ENCODE measurements around the gene CALML3. TPM values are rescaled to one million over a fixed set of nuclear protein-coding genes. Genes with fewer than 3 reads are reported as not detected.

Gene CALML3
- total RNA-seq, 1 experiment from 2014 or later = not detected

- DNase-seq = peak; percentile 60
- Histone ChIP-seq H3K9me3 (ENCODE audit: control insufficient read depth, low read depth, low read length) (peaks cover 6% of the 10 kb centered on the region), H3K18ac (ENCODE audit: insufficient read length, low read depth, low read length) (peak overlapping the region; percentile 32), H2BK120ac (ENCODE audit: low read depth, low read length, poor library complexity, severe bottlenecking) (no peak overlapping the region), H4K8ac (replicated peaks; ENCODE audit: insufficient read length, low read depth, low read length) (no peak overlapping the region), H3T11ph (ENCODE audit: low read length) (no peak overlapping the region), H3K4me2 (ENCODE audit: insufficient read depth, insufficient read length, low read length) (no peak overlapping the region), H3K14ac (ENCODE audit: insufficient read depth, low read length) (peak overlapping the region; percentile 39; the same call in 1 of the 2 replicates), H2BK5ac (ENCODE audit: insufficient read length, low read length) (no peak overlapping the region), H3K9ac (ENCODE audit: extremely low read depth, insufficient read length, low read length) (no peak overlapping the region), H3K4ac (ENCODE audit: low read depth, low read length) (no peak overlapping the region), H2BK20ac (ENCODE audit: low read depth, low read length, poor library complexity, severe bottlenecking) (no peak overlapping the region), H3K27me3 (ENCODE audit: insufficient read depth, low read length) (no peaks in the 10 kb centered on the region), H3K23ac (ENCODE audit: insufficient read length, low read depth, low read length) (no peak overlapping the region), H3K79me2 (ENCODE audit: insufficient read depth, low read length) (no peaks in the 10 kb centered on the region), H3K23me2 (ENCODE audit: insufficient read length, low read depth, low read length, poor library complexity, severe bottlenecking) (no peaks in the 10 kb centered on the region), H3K27ac (ENCODE audit: insufficient read length, low read depth, low read length) (no peak overlapping the region), H2AFZ (ENCODE audit: low read length) (no peak overlapping the region), H3K4me1 (ENCODE audit: insufficient read depth, low read length) (peaks cover under 1% of the 10 kb centered on the region; the same call in 1 of the 2 replicates), H4K20me1 (ENCODE audit: control insufficient read depth, insufficient read depth, insufficient read length) (no peaks in the 10 kb centered on the region), H4K5ac (ENCODE audit: insufficient read length, low read depth, low read length) (no peak overlapping the region), H2BK12ac (ENCODE audit: insufficient read length, low read depth, low read length) (no peak overlapping the region), H3K79me1 (ENCODE audit: insufficient read depth, low read depth, low read length, poor library complexity, severe bottlenecking) (no peaks in the 10 kb centered on the region), H3K56ac (ENCODE audit: insufficient read length, low read depth, low read length) (no peak overlapping the region), H4K91ac (ENCODE audit: insufficient read length, low read depth, low read length) (no peak overlapping the region), H2BK15ac (ENCODE audit: low read depth, low read length) (no peak overlapping the region), H2AK5ac (ENCODE audit: insufficient read length, low read length) (no peak overlapping the region)
- no peak for TF ChIP-seq CTCF (conservative IDR thresholded peaks at IDR 0.05)
- peak overlapping the region in 1 of 2 experiments; percentile 35; a peak in 1 of 5 replicates for H3K4me3 Mint-ChIP-seq
- peaks cover 7% of the 10 kb centered on the region for H3K27me3 Mint-ChIP-seq (ENCODE audit: low read depth)
- WGBS (ENCODE audit: extremely low coverage, insufficient read length, low lambda C conversion rate) = no CpG with 5 or more reads among the region's 27 CpGs
- H3K36me3 Mint-ChIP-seq (ENCODE audit: insufficient read depth in 1 of 3, low read depth in 3 of 3) = peaks cover 3 to 11% (median 5%) of the 10 kb centered on the region in 3 experiments
- peaks cover 9 to 13% of the 10 kb centered on the region in 2 experiments for H3K9me3 Mint-ChIP-seq
- peaks cover 24 to 42% of the 10 kb centered on the region in 2 experiments for H3K4me1 Mint-ChIP-seq
- peak overlapping the region in 1 of 3 experiments; percentile 28; a peak in 2 of 7 replicates for H3K27ac Mint-ChIP-seq
Measured at GRCh38 chr10:5488272-5489161, 36.2 kb upstream of the CALML3 start.

Data from H9 (cell line).